GM19455 (cell line): ENCODE measurements around the gene CDS1.
"Not testable (repeated sequence)": the region's sequence is repeated elsewhere in the genome, so short reads cannot be mapped to it uniquely, and the experiment has no call there.

ENCODE experiments used
- ATAC-seq: cut with Tn5 transposase; IDR thresholded peaks from one replicate; pipeline ENCODE4 v1.9.1; 2021; ENCODE audit not compliant: unreplicated experiment

The CDS1 gene

DNA sequence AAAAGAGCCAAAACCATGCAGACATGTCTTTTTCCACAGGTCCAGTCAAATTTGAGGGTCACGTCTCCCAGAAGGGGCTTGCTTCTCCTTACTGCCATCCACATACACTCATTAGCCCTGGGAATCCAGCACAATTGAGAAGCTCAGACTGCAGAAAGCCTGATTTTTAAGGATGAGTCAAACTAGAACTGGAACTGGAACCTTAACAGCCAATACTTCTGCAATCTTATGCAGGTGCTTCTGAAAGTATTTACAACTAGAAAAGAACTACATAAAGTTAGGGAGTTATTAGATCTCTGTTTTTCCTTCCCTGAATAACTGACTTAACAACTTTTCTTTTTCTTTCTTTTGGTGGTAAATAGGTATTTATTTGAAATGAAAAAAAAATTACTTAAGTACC lies 86.3 kb downstream of the CDS1 start:
- ATAC-seq, result no peak

DNA sequence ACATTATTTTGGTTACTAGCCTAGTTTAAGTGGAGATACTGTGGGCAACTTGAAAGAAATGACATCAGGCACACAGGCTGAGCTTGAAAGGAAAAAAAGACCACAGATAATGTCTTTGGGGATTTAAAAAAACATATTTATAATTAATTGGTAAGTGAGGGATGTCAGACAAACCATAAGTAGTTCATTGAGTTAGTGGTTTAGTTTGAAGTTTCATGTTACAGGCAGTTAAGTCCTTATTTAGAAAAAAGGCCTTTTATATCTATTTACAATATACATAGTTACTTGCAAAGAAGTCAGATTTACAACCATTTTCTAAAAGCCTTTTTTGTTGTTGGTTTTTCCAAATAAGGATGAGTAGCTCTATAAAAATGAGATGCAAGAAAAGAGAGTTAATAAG lies 89.2 kb downstream of the CDS1 start:
- no peak for ATAC-seq

DNA sequence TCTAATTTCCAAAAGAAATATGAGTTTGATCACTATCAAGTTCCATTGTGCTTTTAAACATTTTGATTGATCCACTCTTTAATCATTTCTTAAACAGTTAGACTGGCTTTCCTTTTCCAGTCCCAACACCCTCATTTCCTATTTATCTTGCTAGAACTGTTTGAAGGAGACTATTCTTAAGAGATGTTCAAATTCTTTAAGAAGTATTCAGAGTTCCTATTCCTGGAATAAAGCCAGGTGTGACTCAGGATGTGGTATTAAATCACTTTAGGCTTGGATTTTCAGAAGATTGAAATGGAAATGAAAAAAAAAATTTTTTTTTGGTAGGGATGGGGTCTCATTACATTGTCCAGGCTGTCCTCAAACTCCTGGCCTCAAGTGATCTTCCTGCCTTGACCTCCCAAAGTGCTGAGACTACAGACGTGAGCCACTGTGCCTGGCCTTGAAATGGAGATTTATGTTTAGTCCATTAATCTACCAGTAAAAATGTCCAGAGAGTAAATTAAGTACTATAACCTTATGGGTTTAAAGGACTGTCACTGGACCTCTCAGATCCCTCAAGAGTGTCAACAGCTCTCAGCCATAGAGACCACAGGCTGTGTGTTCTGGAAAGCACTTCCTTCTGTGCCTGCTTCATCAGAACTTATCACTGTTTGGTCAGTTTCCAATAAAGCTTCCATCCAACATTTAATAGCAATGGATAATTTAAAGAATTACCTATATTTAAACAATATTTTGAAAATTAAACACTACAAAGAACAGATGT lies 90.7 kb downstream of the CDS1 start:
- no peak for ATAC-seq

DNA sequence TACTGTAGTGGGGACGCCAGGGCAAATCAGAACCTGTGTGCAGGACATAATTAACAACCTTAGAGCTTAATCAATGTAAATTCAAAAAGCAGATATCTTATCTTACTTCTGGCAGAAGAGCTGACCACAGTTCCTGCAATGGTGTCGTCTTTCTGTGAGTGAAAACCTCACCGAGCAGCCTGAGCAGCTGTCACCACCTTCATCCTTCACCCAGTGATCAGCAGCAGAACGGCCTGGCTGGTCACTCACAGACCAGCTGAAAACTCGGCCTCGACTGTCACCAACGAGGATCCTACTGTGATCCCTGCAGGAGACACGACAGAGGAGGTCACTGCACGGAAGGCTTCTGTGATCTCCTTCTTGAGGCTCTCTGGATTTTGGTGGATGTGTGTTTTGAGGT lies 94.2 kb downstream of the CDS1 start:
- no peak for ATAC-seq

DNA sequence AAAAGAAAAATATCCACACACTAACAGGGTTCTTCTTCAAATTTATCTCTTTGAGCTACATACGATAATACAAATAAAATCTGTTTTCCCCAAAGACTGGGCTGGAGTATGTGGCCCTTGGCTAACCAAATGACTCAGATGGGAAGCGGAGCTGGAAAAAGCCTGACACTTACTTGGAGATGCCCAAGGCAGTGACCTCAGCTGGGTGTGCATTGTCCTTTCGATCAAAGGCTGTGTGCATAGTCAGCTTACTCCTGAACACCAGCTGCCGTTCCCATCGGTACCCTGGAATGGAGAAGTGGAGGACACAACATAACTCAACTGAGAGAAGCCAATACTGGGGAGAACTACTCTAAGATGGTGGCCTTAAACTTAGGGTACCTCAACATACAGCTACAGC lies 95.1 kb downstream of the CDS1 start:
- no peak for ATAC-seq

DNA sequence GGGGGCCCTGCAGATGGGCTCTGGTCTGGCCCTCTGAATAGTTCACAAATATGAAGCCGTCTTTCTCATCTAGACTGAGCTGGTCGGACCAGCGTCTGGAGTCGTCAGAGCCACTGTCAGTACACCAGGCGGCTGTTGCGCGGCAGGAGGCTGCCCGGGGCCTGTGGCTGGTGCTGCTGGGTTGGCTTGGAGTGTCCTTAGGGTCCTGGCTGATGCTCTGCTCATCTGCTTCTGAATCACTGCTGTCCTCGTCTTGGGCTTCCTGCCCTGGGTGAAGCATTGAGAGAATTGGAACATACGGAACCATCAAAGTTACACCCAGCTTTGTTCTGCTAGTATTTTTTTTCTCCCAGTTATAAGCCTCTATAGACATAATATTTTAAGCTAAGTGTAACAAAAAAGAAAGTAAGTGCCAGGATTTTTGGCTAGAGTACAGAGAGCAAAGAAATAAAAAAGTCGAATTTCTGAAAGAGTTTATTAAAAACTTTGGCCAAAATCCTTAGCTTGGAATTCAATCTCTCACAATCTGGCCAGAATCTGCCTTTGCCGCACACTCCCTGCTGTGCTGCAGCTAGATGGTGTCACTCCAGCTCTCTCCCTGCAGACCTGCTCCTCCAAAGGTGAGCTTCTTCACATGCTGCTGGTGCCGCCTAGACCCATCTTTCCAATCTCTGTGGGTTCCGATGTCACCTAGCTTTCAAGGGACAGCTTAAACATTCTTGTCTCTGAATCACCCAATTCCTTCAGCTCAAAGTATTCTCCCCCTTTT lies 96.2 kb downstream of the CDS1 start:
- ATAC-seq, result no peak

DNA sequence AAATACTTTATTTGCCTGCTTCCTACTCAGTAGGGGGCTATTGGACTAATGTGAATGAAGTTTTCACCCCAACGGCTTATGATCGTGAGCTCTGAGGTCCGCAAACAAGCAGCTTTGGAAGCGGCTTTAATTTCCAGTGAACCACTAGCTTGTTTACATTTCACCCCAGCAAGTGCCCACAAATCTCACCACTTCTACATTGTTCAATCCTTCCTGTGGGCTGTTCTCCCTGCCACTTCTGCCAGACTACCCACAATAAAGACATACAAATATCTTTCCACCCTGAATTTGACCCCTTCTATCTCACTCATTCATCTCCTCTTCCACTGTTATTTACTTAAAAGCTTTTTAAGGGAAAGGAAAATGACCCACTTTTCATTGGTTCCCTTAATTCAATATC lies 98.0 kb downstream of the CDS1 start:
- no peak for ATAC-seq

DNA sequence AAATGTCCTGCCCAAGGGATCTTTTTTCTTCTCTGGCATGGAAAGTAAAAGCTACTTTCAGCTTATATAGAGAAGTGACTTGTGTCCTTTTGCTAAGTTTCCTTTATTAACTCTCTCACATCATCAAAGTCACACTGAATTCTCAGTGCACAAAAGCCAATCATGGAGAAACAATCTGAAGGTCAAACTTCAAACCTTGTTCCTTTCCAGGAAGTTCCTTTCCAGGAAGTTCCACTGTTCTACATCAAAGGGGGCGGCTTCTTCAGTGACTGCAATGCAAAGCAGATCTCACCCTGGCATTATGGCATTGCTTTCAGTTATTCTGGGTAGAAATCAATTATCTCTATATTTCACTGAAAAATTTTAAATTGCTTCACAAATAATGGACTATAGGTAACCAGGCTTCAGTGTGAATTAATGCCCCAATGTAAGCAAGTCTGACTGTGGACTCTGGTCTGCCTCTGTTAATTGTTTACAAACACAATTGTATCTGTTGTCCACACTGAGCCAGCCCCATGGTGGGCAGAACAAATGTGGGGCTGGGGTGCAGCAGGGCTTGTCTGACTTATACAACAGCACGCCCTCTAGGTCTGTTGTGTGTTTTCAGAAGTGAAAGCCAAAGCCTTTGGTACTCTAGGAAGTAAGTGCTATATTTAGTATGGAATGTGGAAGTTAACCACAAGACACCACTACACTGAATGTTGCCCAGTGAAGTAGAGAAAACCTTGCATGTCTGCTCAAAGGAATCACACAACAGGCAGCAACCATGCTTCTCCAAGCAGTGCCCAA lies 98.8 kb downstream of the CDS1 start:
- ATAC-seq, result no peak

DNA sequence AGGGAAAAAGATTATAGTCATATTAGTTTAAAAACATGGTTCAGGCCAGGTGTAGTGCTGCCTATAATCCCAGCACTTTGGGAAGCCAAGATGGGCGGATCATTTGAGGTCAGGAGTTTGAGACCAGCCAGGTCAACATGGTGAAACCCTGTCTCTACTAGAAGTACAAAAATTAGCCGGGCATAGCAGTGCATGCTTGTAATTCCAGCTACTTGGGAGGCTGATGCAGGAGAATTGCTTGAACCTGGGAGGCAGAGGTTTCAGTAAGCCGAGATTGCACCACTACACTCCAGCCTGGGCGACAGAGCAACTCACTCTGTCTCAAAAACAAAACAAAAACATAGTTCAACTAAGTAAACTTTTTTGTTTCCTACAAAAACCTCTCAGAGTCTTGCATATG lies 99.7 kb downstream of the CDS1 start:
- not testable (repeated sequence) for ATAC-seq

DNA sequence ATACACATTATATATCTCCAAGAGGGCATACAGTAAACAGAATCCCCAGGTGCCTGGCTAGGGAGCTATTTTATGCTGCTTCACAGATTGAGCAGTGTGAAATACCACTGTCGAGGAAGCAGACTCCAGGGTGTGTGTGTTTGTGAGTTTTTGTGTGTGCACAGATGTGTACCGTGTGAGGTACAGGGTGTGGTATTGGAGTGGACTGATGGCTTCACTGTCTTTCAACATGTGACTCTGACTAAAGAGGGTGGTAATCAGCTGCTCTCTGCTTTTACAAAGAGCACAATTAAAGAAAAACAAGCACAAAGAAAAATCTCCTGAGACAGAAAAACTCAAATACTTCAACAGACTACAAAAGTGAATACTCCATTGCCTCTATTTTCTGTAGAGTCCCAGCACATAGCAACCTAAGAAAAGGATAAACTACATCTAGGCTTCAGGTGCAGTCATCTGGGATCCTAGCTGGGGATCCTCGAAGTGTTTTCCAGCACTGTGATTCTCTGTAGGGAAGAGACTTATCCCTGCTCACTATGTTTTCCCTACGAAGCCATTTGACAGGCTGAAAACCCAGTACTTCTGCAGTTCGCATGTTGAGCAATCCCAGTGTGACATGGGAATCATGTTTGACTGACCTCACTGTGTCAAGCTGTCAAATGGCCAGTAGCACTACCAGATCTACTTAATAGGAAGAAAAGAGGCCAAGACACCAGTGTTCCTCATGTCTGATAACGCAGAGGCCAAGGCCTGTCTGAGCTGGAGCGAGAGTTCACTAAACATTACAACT lies 100.3 kb downstream of the CDS1 start:
- ATAC-seq, result no peak

DNA sequence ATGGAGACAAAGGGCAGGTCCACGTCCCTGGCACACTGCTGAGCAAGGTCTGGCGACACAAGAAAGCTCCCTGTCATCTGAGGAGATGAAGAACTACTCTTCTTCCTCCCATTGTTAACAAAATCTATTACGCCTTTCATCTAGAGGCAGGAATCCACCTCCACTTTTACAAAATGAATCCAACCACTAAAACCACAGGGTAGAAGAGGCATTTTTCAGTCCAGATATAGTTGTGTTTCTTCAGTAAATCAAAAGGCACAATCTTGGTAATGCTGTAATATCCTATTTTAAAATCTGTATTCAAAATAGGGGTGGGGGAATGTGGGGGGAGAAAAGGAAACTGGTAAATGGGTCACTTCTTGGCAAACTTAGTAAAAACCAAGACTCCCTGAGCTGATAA lies 101.4 kb downstream of the CDS1 start:
- no peak for ATAC-seq

DNA sequence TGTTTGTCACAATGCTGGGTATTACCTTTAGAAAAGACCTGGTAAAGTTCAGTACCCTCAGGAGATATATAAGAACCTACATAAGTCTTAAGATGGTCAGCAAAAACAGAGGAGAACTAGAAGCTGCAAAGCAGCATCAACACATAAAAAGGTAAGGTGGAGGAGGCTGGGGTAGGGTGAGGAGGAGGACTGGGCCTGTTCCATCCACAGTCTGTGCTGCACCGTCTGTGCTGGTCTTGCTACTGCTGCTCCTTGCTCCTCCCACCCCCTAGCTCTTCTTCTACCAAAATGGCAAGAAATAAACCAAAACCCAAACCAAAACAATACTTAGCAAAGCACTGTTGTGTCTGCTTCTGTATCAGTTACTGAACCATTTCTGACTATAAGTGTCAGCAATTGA lies 102.2 kb downstream of the CDS1 start:
- ATAC-seq, result no peak

DNA sequence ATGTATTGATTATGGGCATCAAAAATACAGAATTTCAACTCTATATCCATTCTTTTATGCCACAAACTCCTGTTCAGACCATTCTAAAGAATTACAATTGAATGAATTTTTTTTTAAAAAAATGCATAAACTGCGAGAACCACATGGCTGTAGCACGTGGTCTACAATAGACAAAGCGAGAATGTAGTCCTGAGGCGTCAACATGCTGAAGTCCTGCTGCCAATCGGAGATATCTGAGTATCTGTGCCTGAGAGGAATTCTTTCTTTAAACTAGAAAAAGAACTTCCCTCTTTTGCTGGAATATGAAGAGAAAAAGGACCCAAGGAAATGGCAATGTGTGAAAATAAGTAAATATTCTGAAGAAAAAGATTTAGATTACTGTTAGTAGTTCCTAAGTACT lies 105.7 kb downstream of the CDS1 start:
- no peak for ATAC-seq

DNA sequence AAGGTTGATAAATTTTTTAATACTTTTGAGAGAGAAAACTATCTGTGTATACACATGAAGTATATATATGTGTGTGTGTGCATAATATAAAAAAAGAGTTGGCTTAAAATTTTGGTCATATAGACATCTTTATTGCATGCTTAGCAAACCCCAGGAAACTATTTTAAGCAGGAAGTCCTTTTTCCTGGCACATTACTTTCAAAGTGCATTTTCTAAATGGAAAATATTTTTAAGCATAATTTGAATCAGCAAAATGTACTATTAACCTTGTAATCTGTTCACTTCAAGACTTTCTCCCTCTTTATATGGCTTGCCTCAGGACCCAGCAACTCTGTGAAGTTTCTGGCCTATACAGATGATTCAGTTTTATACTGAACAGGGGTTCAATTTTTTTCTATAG lies 106.3 kb downstream of the CDS1 start:
- no peak for ATAC-seq

DNA sequence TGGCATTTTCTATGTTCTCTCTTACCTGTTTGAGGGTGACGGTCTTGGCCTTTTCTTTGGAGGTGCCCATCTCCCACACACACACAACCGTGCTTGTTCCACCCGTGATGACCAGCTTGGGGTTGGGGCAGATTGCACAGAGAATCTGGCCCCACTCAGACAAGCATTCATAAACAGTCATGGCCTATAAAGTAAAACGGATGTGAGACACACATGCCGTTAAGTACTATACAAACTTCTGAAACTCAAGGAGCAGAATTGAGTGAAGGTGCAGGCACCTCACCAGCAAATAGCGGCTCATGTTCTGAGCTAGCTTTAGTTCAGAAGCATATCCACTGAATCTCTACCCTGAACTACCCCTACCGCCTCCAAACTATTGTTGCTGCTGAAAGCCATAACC lies 107.6 kb downstream of the CDS1 start:
- no peak for ATAC-seq

DNA sequence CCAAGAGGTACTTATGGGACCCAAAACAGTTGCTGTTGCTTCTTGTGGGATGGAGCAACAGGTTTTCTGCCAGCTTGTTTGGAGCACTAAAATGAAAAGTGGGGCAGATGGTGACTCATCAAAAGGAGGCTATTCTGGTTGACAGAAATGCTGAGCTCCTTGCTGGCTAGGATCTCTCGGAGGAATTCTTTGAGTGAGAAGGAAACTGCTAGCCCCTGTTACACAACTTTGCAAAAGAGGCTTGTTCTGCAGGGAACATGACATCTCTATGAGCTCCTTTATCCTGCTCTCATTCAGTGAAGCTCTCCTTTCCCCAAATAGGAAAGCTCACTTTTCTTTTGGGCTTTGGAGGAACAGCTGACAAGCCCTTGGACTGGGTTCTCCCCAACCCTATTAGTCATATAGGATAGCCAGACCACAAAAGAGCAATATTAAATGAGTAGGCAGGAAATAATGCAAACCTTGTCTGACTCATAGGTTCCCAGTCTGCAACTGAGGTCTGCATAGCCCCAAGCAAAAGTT lies 108.3 kb downstream of the CDS1 start:
- no peak for ATAC-seq

DNA sequence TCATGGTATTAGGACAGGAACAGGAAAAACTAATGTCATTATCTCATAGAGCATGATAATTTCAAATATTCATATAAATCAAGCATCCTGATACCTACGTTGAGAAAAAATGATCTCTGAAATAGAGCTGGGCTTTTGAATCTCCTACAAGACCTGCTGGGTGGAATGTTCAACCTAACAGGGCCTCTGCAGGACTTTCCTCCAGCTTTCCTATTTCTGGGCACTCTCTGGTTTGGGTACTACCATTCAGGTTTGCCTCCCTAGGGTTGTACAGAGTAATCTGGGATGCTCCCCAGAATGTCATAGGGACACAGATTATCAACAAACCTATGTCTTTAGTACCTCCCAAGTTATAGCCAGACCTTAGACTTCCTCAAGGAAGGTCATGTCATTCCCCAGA lies 108.9 kb downstream of the CDS1 start:
- ATAC-seq, result no peak

DNA sequence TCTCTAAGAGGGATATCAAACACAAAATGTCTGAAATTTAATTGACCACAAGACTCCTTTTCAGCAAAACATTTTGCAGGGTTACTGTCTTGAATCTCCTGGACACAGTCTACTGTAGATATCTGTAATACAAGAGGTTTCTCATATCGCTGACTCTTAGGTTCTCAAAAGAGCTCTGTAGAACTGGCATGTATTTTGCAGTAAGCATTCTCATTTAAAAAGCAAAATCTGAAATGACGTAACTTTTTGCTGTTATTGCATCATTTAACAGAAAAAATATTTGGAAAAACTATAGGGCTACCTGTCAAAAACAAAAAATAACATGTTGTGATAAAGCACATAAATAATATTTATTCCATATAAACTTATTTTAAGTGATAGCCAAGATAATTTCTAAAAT lies 114.2 kb downstream of the CDS1 start:
- ATAC-seq, result no peak

DNA sequence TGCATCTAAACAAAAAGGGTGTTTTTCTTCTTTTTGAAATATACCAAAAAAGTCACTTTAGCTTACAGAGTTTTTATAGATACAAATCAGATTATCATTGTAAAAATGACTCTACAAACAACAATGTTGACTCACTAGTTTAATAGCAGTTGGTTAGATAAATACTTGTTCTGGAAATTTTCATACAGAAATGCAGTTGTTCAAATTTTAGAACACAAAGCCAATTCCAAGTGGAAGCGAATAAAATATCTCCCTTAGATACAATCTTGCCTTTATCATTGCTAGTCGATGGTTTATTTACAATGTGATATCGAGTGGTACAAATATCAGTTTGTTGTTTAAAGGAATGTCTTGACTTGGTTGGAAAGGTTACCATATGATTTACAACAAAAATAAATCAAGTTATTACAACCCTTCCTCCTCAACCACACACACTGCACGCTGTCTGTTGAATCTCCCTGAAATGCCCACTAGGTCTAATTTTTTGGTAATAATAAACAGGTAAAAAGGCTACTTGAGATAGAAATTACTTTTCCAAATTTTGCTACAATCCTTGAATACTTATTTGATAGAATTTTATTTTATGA lies 114.8 kb downstream of the CDS1 start:
- no peak for ATAC-seq

DNA sequence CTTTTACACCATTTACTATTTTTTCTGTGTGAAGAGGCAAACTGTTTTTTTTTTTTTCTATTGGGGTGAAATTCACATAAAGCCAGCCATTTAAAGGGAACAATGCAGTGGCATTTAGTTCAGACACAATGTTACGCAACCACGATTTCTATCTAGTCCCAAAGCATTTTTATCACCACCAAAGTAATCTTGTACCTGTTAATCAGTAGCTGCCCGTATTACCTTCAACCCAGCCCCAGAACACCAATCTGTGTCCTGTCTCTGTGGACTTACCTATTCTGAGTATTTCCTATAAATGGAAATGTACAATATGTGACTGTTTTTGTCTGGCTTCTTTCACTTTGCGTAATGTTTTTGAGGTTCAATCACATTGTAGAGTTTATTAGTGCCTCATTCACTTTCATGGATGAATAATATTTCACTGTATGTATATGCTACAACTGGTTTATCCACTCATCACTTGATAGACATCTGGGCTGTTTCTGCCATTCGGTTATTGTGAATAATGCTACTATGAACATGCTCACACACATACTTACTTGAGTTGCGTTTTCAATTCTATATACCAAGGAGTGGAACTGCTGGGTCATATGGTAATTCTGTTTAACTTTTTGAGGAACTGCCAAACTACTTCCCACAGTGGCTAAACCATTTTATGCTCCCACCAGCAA lies 116.2 kb downstream of the CDS1 start:
- ATAC-seq, result no peak
